NCI-H187 (cell line): Measurements from ENCODE around the gene PDE6H.

Experiments used
- DNase-seq, 2 experiments: peaks; one replicate each; lab custom pipeline; 2025; lab: John Stamatoyannopoulos, UW

PDE6H gene

DNA sequence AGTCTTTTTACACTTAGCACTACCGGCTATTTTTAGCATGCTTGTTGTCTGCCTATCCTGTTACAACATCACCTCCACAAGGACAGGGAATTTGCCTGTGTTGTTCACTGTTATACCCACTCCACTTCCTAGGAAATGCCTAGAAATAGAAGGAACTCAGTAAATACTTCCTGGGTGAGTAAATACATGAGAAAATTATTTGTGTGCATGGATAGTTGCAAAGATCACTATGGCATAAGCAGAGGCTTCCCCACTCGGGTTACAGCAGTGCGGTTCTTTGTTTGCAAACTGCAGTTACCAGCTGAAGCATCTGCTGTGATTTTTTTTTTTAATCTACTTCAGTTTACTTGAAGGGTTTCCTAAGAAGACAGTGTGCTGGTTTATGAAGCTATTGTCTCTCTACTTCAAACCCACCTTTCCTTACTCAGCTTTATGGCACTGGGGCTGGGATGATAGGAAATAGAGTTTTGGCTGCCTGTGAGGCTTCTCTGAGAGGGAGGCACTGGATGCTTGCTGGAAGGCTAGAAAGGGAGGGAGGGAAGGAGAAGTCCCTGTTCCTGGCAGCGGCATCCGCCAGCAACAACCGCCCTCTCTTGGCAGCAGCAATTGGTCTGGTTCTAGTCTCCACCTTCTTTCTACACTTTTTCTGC is 29.0 kb downstream of the PDE6H start:
- no peak for DNase-seq

DNA sequence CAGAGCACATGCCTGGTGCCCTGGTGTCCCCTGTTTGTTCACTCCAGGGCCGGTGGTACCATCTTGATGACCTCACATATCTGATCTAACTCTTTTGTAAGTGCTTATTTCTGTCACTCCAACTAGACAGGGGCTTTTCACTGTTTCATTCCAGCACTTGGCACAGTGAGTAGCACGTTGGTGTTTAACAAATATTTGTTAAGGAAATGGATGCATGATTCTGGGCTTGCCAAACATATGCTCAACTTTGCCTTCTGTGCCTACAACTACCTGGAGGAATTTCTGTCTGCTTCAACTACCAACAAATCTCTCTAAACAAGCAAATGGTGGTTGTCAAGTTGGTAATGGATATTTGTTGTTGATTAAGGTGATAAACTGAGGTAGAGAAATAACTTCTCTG is 31.6 kb downstream of the PDE6H start:
- no peak for DNase-seq

DNA sequence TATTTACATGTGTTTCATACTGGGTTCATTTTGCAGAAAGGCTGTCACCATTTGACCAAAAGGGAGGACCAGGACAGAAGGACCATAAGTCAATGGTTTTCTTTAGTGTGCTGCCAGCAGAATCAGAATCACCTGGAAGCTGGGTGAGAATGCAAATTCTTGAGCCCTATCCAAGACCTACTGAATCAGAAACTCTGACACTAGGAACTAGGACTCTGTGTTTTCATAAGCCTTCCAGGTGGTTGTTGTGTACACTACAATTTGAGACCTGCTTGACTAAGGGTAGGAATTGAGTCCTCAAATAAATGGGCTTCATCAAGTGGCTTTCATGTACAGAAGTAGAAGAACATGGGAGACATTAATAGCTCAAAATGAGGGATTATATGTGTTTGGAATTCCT is 32.2 kb downstream of the PDE6H start:
- DNase-seq = no peak

DNA sequence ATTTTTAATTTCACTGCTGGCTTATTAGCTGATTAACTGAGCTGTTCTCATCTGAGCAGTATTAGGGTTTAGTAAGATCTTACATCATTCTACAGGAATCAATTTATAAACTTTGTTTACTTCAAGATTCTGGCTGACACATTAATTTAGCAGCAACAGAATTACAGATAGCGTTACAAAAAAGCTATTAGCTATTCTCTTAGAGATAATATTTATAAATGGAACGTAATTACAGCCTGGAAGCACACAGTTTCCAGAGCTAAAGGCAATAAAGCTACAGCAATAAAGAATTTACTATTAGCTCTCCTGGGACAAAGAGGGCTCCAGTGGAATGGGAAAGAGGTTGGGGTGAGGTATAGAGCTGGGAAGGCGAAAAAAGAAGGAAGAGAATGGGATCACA is 34.7 kb downstream of the PDE6H start:
- DNase-seq = no peak

DNA sequence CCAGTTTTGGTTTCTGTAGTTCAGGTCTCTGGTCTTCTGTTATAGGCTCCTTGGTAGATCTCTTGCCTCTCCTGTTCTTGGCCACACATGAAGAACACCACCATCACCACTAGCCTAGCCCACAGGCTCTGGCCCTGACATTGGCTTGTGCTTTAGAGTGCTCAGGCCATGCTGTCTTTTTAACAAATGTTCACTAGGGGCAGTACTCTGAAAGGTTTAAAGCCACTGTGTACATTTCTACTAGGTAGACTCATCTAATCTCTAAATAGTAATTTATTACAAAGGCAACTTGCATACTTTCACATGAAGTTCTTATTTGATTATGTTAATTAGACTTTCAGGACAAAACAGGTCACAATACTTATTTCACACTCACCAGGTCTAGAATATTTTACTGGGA is 38.3 kb downstream of the PDE6H start:
- DNase-seq = no peak

DNA sequence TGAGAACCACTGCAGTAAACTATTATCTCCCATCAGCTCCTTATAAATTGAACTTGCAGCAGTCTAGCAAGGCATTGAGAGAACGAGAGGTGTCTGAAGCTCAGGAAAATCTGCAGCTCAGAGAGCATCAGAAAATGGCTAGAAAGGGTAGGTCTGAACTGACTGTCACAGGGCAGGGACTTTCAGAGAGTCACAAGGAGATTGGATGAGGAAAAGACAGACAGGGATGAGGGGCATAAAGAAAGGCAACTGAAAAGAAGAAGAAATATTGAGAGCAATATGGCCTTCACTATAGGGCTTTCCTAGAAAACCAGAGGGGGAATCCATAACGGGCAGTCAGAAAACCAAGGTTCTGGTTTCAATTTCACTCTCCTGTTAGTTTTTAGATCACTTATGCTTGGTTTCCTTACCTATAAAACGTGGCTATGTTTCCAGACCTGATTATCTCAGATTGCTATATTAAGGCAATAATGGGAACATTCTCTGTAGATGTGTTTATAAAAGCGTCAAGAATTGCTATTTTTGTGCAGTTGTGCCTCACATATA is 40.9 kb downstream of the PDE6H start:
- no peak for DNase-seq

DNA sequence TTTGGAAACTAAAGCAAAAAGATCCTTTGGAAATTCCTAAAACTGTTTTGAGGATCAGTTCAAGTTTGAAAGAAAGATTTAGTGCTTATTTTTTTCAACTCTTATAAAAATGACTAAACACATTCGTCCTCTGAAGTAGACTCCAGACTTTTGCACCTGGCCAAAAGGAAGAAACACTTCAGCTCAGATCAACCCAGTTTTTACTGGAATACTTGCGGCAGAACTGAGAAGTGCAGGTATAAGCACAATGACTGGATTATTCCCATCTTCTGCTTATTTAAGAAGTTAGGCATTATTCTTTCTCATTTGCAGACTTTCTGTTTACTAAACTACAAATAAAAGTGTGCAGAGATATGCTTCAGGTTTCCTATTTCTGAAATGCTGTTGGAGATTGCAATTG is 41.9 kb downstream of the PDE6H start:
- no peak for DNase-seq

DNA sequence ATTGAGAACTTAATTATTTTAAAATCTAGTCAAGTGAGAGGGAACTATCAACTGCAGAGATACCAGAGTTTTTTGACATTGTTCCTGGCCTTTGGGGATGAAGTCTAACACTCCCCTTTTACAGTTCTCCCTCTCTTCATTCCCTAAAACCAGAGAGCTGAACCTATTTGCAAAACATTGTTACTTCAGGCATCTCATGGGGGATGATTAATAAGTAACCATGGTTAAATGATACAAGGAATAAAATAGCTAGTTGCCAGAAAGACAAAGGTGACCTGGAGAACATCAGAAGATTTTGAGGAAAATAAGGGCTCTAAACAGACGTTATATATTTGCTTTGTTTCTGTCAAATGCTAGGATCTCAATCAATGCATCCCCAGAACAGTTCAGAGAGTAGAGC is 42.3 kb downstream of the PDE6H start:
- DNase-seq = no peak

DNA sequence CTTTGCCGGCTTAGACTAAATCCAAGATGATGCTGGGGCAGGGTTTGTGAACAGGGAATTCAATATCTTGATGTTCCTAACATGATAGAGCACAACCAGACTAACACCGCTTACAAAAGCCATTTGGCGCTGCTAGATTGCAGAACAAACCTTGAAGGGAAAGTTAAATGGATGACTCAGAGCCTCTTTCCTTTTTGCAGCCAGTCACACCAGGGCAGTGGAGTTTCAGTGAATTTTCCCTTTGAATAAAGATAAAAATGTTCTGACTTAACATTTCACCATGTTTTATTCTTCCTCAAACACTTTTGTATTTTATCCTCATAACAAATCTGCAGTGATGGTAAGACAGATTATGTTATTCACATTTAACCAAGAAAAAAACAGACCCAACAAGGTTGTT is 47.3 kb downstream of the PDE6H start:
- no peak for DNase-seq
